KMS-11 (cell line): ENCODE results near the gene STX18.
"Not testable (repeated sequence)": the region's sequence is repeated elsewhere in the genome, so short reads cannot be mapped to it uniquely, and the experiment has no call there.

Source experiments
- H2AFZ ChIP-seq: fragments of 200-600 bp; sonication (generic); 2 replicates; pipeline ENCODE4 v1.6.1; 2016; ENCODE audit warnings: antibody characterized with exemption, mixed run types, low read depth
- H3K27ac ChIP-seq: fragments of 200-600 bp; sonication (generic); 2 replicates; pipeline ENCODE4 v1.6.1; 2016; ENCODE audit warnings: mild to moderate bottlenecking, mixed run types
- H3K27me3 ChIP-seq: fragments of 200-600 bp; sonication (generic); 2 replicates; pipeline ENCODE4 v1.6.1; 2017; ENCODE audit warnings: mild to moderate bottlenecking, low read depth, mixed run types, moderate library complexity; ENCODE audit not compliant: insufficient read depth
- H3K36me3 ChIP-seq: fragments of 200-600 bp; sonication (generic); 2 replicates; pipeline ENCODE4 v1.6.1; 2017; ENCODE audit warnings: mild to moderate bottlenecking, mixed run types; ENCODE audit not compliant: insufficient read depth
- H3K4me1 ChIP-seq: fragments of 200-600 bp; sonication (generic); 2 replicates; pipeline ENCODE4 v1.6.1; 2016; ENCODE audit warnings: mild to moderate bottlenecking, low read depth, mixed run types; ENCODE audit not compliant: poor library complexity, severe bottlenecking
- H3K4me2 ChIP-seq: fragments of 200-600 bp; sonication (generic); 2 replicates; pipeline ENCODE4 v1.7.0; 2016; ENCODE audit warnings: mild to moderate bottlenecking, mixed run types
- H3K4me3 ChIP-seq: fragments of 200-600 bp; sonication (generic); IDR thresholded peaks from 2 replicates; pipeline ENCODE4 v1.6.1; 2017; ENCODE audit warnings: low read depth, low read length, mixed read lengths; ENCODE audit not compliant: insufficient read depth
- H3K79me2 ChIP-seq: fragments of 200-600 bp; sonication (generic); 2 replicates; pipeline ENCODE4 v1.6.1; 2016; ENCODE audit warnings: low read depth, mixed run types; ENCODE audit not compliant: insufficient read depth
- H3K9ac ChIP-seq: fragments of 200-600 bp; sonication (generic); 2 replicates; pipeline ENCODE4 v1.6.1; 2016; ENCODE audit warnings: mild to moderate bottlenecking, mixed run types
- H4K20me1 ChIP-seq: fragments of 200-600 bp; sonication (generic); 2 replicates; pipeline ENCODE4 v1.6.1; 2016; ENCODE audit warnings: mild to moderate bottlenecking, mixed run types; ENCODE audit not compliant: insufficient read depth
- TF ChIP-seq, protein P1 (sequence below): fragments of 200-600 bp; sonication (generic); conservative IDR thresholded peaks from 2 replicates; pipeline ENCODE4 v1.6.1; 2017; ENCODE audit warnings: low read depth, mild to moderate bottlenecking, antibody characterized with exemption, low read length, moderate library complexity, mixed read lengths

The STX18 gene

GRCh38 chr4:4554234-4554633, 12.4 kb upstream of the STX18 start:
- TF ChIP-seq, protein P1, sequence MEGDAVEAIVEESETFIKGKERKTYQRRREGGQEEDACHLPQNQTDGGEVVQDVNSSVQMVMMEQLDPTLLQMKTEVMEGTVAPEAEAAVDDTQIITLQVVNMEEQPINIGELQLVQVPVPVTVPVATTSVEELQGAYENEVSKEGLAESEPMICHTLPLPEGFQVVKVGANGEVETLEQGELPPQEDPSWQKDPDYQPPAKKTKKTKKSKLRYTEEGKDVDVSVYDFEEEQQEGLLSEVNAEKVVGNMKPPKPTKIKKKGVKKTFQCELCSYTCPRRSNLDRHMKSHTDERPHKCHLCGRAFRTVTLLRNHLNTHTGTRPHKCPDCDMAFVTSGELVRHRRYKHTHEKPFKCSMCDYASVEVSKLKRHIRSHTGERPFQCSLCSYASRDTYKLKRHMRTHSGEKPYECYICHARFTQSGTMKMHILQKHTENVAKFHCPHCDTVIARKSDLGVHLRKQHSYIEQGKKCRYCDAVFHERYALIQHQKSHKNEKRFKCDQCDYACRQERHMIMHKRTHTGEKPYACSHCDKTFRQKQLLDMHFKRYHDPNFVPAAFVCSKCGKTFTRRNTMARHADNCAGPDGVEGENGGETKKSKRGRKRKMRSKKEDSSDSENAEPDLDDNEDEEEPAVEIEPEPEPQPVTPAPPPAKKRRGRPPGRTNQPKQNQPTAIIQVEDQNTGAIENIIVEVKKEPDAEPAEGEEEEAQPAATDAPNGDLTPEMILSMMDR = no peak
- no peak overlapping the region for H3K9ac ChIP-seq
- H3K4me1 ChIP-seq = no peaks in the 10 kb centered on the region
- no peak overlapping the region for H3K4me2 ChIP-seq
- H3K27ac ChIP-seq = no peak overlapping the region
- H2AFZ ChIP-seq = no peak overlapping the region
- no peaks in the 10 kb centered on the region for H3K79me2 ChIP-seq
- H3K27me3 ChIP-seq = no peaks in the 10 kb centered on the region
- no peaks in the 10 kb centered on the region for H3K36me3 ChIP-seq
- no peaks in the 10 kb centered on the region for H4K20me1 ChIP-seq
- H3K4me3 ChIP-seq = no peak overlapping the region

- not testable (repeated sequence) for H2AFZ ChIP-seq, H3K79me2 ChIP-seq, H3K4me2 ChIP-seq, H4K20me1 ChIP-seq, H3K4me1 ChIP-seq, H3K4me3 ChIP-seq, H3K27ac ChIP-seq, H3K9ac ChIP-seq, H3K36me3 ChIP-seq, H3K27me3 ChIP-seq
These were observed 10.2 kb upstream of the STX18 start for GRCh38 chr4:4552042-4552441.

DNA sequence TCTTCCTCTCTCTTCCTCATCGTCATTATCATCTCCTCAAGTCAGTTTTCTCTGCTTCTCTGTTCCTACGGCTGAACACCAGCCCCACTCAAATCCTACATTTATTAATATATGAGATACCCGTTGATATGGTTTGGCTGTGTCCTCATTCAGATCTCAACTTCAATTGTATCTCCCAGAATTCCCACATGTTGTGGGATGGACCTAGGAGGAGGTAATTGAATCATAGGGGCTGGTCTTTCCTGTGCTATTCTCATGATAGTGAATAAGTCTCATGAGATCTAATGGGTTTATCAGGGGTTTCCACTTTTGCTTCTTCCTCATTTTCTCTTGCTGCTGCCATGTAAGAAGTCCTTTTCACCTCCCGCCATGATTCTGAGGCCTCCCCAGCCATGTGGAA, 8.3 kb upstream of the STX18 start:
- H4K20me1 ChIP-seq, H3K4me3 ChIP-seq, H3K79me2 ChIP-seq, H3K36me3 ChIP-seq, H3K4me1 ChIP-seq, H2AFZ ChIP-seq, H3K27ac ChIP-seq, H3K4me2 ChIP-seq, H3K9ac ChIP-seq, H3K27me3 ChIP-seq: not testable (repeated sequence)

- Histone ChIP-seq H3K4me1 (no peaks in the 10 kb centered on the region), H3K27me3 (no peaks in the 10 kb centered on the region), H3K4me2 (no peak overlapping the region), H3K79me2 (no peaks in the 10 kb centered on the region), H4K20me1 (no peaks in the 10 kb centered on the region), H2AFZ (no peak overlapping the region), H3K9ac (no peak overlapping the region), H3K27ac (no peak overlapping the region), H3K36me3 (no peaks in the 10 kb centered on the region), H3K4me3 (no peak overlapping the region)
- TF ChIP-seq, protein P1 = no peak
These were observed 7.7 kb upstream of the STX18 start for GRCh38 chr4:4549534-4549933.

DNA sequence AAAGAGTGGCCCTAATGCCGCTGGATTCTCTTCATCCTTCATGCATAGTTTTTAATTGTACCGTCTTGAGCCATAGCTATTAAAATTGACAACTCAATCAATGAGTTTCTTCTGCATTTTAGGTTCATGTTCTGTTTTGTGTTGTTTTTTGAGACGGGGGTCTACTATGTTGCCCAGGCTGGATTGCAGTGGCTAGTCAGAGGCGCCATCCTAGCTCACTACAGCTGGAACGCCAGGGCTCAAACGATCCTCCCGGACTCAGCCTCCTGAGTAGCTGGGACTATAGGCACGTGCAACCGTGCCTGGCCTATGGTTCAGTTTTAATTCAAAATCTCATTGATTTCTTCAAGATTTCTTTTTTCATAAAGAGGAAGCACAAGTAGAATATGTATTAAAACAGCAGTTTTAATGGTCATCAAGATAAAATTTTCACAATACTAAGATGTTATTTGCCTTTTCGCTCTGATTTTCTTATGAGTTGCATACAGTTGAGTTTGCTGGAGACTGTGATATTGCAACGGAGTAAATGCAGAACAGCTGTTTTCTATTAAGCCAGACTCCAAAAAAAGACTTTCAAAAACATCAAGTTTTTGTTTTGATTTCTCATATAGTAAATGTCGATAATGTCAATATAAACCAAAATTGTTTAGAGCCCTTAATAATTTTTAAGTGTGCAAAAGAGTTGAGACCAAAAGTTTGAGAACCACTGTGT, 1.1 kb upstream of the STX18 start:
- H3K27me3 ChIP-seq = no peaks in the 10 kb centered on the region
- peak overlapping the region; percentile 90; the same call in 1 of the 2 replicates for H2AFZ ChIP-seq
- H3K9ac ChIP-seq = peak overlapping the region; percentile 80; the same call in 1 of the 2 replicates
- H3K36me3 ChIP-seq = no peaks in the 10 kb centered on the region
- H3K4me3 ChIP-seq = no peak overlapping the region
- no peaks in the 10 kb centered on the region for H4K20me1 ChIP-seq
- H3K27ac ChIP-seq = no peak overlapping the region
- H3K4me2 ChIP-seq = peak overlapping the region; percentile 84
- TF ChIP-seq, protein P1 = no peak
- H3K79me2 ChIP-seq = peaks cover 30% of the 10 kb centered on the region; the same call in 1 of the 2 replicates
- H3K4me1 ChIP-seq = peaks cover 11% of the 10 kb centered on the region
